ENCODE measurements around the gene SRI.
"Not testable (repeated sequence)": the region's sequence is repeated elsewhere in the genome, so short reads cannot be mapped to it uniquely, and the experiment has no call there.

Gene SRI

GRCh38 chr7:88219781-88220747 lies at the start of gene SRI:
TSS of gene SRI (minus strand) at chr7:88220038. CDS start at chr7:88220026, 12 bp downstream.
- peak; percentile 58 for DNase-seq (ENCODE audit: low read depth)

DNA sequence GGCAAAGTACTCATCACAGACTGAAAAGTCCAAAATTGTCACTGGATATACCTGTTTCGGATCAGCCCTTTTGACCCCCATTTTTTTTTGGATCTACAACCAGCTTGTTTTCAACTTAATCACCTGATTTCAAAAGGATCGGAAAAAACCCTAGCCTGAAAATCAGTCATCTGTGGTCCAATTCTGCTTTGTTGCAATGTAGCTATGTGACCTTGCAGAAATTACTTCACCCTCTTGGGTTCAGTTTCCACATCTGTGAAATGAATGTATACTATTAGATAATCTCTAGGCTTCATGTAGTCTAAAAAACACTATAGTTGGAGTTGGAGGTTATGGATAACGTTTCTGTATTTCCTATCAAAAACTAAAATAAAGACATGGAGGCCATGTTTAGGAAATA lies 49.7 kb upstream of the SRI start:
- DNase-seq (ENCODE audit: low read depth): no peak

DNA sequence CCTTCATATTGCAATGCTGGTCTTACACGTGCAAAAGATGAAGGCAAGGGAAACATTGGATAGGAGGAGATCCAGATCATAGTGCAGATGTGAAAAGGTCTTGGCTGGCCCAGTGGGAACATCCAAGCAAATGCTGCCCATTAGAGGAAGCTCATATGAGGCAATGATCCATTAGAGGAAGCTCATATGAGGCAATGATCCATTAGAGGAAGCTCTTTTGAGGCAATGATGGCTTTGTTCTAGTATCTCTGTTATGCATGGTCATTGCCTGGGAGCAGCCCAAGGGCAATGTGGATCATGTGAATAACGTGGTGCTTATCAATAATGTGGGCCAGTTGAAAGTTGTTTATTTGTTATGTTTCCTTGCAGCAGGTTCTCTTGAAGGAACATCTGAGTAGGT lies 49.0 kb upstream of the SRI start:
- no peak for DNase-seq (ENCODE audit: low read depth)

DNA sequence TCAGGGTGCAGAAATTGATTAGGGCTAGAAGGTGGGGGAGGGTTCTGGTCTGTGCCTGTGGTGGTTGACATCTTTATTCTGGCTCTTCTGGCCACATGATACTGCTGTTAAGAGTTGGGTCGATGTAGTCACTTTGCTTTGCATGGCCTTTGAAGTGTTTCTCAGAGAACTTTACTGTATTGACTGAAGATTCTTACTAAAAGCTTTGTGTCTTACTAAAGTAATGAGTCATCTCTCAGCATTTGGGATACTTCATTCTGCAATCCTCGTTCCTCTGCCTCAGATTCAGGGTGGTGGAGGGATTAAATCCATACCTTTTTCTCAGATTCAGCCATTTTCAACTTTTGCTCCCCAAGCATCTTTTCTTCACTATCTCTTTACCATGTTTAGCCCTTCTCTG lies 48.2 kb upstream of the SRI start:
- no peak for DNase-seq (ENCODE audit: low read depth)

- no peak for DNase-seq (ENCODE audit: low read depth)
These were observed 47.6 kb upstream of the SRI start for GRCh38 chr7:88267421-88267820.

DNA sequence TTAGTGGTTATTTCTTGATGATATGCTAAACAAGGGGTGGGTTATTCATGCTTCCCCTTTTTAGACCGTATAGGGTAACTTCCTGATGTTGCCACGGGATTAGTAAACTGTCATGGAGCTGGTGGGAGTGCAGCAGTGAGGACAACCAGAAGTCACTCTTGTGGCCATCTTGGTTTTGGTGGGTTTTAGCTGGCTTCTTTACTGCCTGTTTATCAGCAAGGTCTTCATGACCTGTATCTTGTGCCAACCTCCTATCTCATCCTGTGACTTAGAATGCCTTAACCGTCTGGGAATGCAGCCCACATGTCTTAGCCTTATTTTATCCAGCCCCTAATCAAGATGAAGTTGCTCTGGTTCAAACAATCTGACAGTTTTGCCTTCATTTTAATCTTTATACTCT lies 45.1 kb upstream of the SRI start:
- not testable (repeated sequence) for DNase-seq (ENCODE audit: low read depth)

- no peak for DNase-seq (ENCODE audit: low read depth)
These were observed 42.7 kb upstream of the SRI start for GRCh38 chr7:88262562-88262961.

GRCh38 chr7:88260719-88261118 lies 40.9 kb upstream of the SRI start:
- DNase-seq (ENCODE audit: low read depth): no peak

- no peak for DNase-seq (ENCODE audit: low read depth)
These were observed 40.0 kb upstream of the SRI start for GRCh38 chr7:88259656-88260380.

- DNase-seq (ENCODE audit: low read depth): not testable (repeated sequence)
These were observed 38.5 kb upstream of the SRI start for GRCh38 chr7:88258296-88258695.

- DNase-seq (ENCODE audit: low read depth): no peak
These were observed 37.1 kb upstream of the SRI start for GRCh38 chr7:88256906-88257305.

DNA sequence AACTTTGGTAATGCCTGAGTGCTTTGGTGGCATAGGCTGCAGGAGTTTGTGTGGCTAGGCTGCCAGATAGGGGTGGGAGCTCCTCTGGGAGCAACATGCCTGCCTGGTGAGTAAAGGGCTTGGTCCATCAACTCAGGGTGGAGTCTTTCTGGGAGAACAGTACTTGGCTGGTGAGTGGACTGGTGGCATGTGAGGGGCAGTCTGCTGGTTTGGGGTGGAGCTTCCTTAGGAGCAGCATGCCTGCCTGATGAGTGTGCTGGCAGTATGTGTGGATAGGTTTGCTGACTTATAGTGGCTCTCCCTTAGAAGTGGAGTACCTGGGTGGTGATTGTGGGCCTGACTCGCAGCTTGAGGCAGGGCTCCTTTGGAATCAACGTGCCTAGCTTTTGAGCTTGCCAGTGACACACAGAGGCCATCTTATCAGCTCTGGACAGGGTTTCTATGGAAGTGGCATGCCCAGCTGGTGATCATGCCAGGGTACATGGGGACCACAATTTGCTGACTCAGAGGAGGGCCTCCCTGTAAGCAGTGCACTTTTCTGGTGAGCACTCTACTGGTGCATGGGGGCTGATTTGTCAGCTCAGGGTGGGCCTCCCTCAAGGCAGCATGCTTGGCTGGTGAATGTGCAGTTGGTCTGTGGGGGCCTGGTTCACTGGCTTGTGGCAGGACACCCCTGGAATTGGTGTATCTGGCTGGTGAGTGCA lies 35.0 kb upstream of the SRI start:
- DNase-seq (ENCODE audit: low read depth): no peak

GRCh38 chr7:88253640-88254039 lies 33.8 kb upstream of the SRI start:
- DNase-seq (ENCODE audit: low read depth): no peak

DNA sequence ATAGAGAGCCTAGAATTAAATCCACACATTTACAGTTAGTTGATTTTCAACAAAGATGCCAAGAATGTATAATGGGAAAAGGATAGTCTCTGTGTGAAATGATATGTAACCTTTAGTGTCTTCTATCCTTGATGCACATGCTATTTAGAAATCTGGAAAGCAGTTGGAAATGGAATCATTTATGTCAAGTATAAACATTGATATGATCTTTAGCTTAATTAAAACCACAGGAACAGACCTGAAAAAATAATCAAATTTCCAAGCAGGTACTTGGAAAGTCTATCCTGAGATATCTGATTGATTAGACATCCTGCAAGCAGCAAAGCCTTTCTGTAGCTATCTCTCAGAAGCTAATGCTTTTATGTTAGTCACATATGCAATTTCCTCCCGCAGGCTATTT lies 24.4 kb upstream of the SRI start:
- no peak for DNase-seq (ENCODE audit: low read depth)

DNA sequence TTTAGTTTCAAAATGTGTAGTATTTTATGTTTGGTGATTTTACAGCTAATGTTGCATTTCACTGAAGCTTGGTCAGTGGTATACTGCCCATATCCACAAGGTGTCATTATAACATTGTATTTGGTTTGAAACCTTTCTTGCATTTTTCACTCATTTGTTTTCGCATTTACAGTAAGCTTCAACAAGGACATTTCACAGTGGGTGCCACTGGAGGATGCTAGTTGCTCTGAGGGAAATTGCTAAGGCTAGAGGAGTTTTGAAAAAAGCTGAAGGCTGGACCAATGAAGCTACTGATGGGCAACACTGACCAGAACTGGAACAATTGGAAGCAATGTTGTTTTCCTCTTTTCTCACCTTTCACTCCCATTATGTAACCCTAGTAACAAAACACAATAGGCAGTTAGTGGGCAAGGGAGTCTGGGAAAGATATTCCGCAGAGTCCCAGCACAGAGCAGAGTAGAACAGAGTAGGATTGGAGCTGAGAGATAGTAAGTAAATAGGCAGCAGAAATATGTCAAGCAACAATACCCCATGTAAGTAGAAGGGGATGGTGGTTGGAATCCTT lies 23.6 kb upstream of the SRI start:
- DNase-seq (ENCODE audit: low read depth): no peak

- DNase-seq (ENCODE audit: low read depth): no peak
These were observed 20.0 kb upstream of the SRI start for GRCh38 chr7:88239852-88240251.

- DNase-seq (ENCODE audit: low read depth): no peak
These were observed 14.0 kb upstream of the SRI start for GRCh38 chr7:88233828-88234227.

GRCh38 chr7:88230646-88231045 lies 10.8 kb upstream of the SRI start:
- DNase-seq (ENCODE audit: low read depth): no peak

DNA sequence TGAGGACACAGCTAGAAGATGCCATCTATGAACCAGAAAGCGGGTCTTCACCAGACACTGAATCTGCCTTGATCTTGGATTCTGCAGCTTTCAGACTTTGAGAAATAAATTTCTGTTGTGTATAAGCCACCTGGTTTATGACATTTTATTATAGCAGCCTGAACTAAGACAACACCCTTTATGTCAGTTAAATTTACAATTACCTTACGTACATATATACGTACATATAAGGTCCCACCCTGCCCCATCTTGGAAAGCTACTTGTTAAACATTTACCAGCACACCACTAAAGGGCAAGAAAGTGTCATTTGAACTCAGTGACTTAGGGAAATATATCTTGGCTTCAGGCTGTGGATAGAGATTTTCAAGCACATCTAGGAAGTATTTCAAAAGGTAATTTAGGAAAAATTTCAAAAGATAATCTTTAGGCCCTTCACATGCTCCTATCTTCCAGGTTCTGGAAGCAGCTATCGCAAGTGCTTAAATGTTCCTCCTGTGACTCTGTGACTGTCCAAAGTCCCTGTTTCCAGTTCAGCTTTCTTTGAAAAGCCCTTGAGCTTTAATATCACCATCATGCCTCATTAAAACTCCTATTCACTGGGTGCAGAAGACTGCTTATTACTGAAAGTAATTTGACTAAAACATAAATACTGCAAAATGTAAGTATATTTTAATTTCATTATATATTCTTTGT lies 9.6 kb upstream of the SRI start:
- no peak for DNase-seq (ENCODE audit: low read depth)

GRCh38 chr7:88226886-88227516 lies 7.2 kb upstream of the SRI start:
- DNase-seq (ENCODE audit: low read depth): no peak

DNA sequence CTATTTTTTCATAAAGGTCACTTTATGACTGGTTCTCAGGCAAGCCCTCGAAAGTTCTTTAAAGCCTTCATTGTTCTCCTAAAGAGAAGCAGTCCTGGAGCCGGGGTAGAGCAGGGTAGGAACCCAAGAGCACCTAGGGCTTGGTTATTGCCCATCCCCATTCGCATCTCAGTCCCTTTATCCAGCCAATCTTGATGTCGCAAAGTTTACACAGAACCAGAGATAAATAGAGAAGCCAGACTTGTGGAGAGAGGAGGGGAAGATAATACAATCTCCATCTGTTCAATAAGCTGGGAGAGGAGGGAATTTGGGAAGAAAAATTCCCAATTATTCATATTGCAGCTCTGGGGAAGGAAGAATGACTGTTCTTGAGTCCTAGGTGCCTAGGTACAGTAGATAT lies 6.4 kb upstream of the SRI start:
- no peak for DNase-seq (ENCODE audit: low read depth)

All from GM04504 (cell line).